Dermis microvascular lymphatic vessel endothelial cell (primary cell): Measurements from ENCODE around the gene MBD3. TPM values are rescaled to one million over a fixed set of nuclear protein-coding genes. Genes with fewer than 3 reads are reported as not detected.
A peak's percentile ranks its signal among the peaks of the same experiment; 100 is the strongest.

Source experiments
- DNase-seq, 2 donors: peaks; one replicate each; pipeline versions ENCODE4 v3.0.0 to v3.0.0-alpha.2; 2010; ENCODE audit warnings: low read depth in 2 of 2
- total RNA-seq: library from RNA; depleted of rRNA; stranded (reverse); fragments of >200 nt; gene quantifications from 2 replicates; pipeline ENCODE4 v1.2.1, GENCODE V29; 2014

MBD3 gene
- total RNA-seq, 1 donor from 2014 or later = 75.7 TPM

GRCh38 chr19:1574354-1575136 is 18.1 kb downstream of the MBD3 start:
- DNase-seq = no peak

GRCh38 chr19:1572795-1573194 is 19.9 kb downstream of the MBD3 start:
- no peak for DNase-seq

- DNase-seq = no peak
Measured at GRCh38 chr19:1571358-1571757, 21.3 kb downstream of the MBD3 start.

GRCh38 chr19:1570836-1571235 is 21.8 kb downstream of the MBD3 start:
- no peak for DNase-seq

GRCh38 chr19:1569997-1570396 is 22.7 kb downstream of the MBD3 start:
- DNase-seq = no peak

- DNase-seq = peak in 1 of 2 donors; percentile 71
Measured at GRCh38 chr19:1568320-1569019, 24.2 kb downstream of the MBD3 start, which contains the start of gene MEX3D. TSS of gene MEX3D (minus strand) at chr19:1568325. CDS start at chr19:1568058, 267 bp downstream.

- DNase-seq = no peak
Measured at GRCh38 chr19:1567848-1568227, 24.8 kb downstream of the MBD3 start.

- DNase-seq = peak in 1 of 2 donors; percentile 41
Measured at GRCh38 chr19:1567116-1567847, 25.4 kb downstream of the MBD3 start.

- peak; percentile 55 to 88 for DNase-seq
Measured at GRCh38 chr19:1566392-1567115, 26.1 kb downstream of the MBD3 start.

GRCh38 chr19:1563251-1563650 is 29.4 kb downstream of the MBD3 start:
- no peak for DNase-seq

GRCh38 chr19:1561236-1561842 is 31.3 kb downstream of the MBD3 start:
- no peak for DNase-seq

GRCh38 chr19:1560286-1560882 is 32.3 kb downstream of the MBD3 start:
- no peak for DNase-seq

- no peak for DNase-seq
Measured at GRCh38 chr19:1558552-1558951, 34.1 kb downstream of the MBD3 start.

GRCh38 chr19:1556390-1557070 is 36.1 kb downstream of the MBD3 start:
- DNase-seq = no peak

- DNase-seq = no peak
Measured at GRCh38 chr19:1555487-1556389, 36.9 kb downstream of the MBD3 start.

- no peak for DNase-seq
Measured at GRCh38 chr19:1554968-1555367, 37.7 kb downstream of the MBD3 start.

GRCh38 chr19:1553415-1553814 is 39.2 kb downstream of the MBD3 start:
- no peak for DNase-seq

- DNase-seq = no peak
Measured at GRCh38 chr19:1551068-1552040, 41.3 kb downstream of the MBD3 start.
